K562 (cell line): Measurements from ENCODE around the gene USH2A.

Experiments used
- CREB3 ChIP-seq: fragments of 450-650 bp; conservative IDR thresholded peaks from 2 replicates; pipeline ENCODE4 v1.6.1; 2016; ENCODE audit warnings: missing genetic modification characterization, low read depth, mild to moderate bottlenecking, missing compliant biosample characterization, moderate library complexity
- CTCF ChIP-seq, 3 experiments: IDR thresholded peaks in 2 of 3; conservative IDR thresholded peaks in 1 of 3; 2 replicates each; pipeline ENCODE4 v1.5.1; 2011 to 2012; ENCODE audit warnings: low read length in 3 of 3, mild to moderate bottlenecking in 3 of 3, control low read depth in 2 of 3, improper control_type of control experiment in 1 of 3, inconsistent platforms in 1 of 3, low read depth in 1 of 3, mixed read lengths in 1 of 3, moderate library complexity in 1 of 3; ENCODE audit not compliant: insufficient read depth in 2 of 3
- HMG20B ChIP-seq: fragments of 250-450 bp; sonication (Bioruptor Pico); IDR thresholded peaks from 2 replicates; pipeline ENCODE4 v1.5.0; 2021; ENCODE audit warnings: mild to moderate bottlenecking
- IRF1 ChIP-seq: sonication (generic); formaldehyde crosslinking; IDR thresholded peaks from 2 replicates; pipeline ENCODE4 v1.8.0; 2022; ENCODE audit warnings: missing genetic modification reagents, mild to moderate bottlenecking, borderline replicate concordance
- RFX5 ChIP-seq: IDR thresholded peaks from 2 replicates; pipeline ENCODE4 v1.6.1; 2011; ENCODE audit warnings: low read depth, mild to moderate bottlenecking, improper control_type of control experiment, low read length
- TAF1 ChIP-seq: IDR thresholded peaks from 2 replicates; pipeline ENCODE4 v1.6.1; 2011; ENCODE audit warnings: mild to moderate bottlenecking, low read length, moderate library complexity; ENCODE audit not compliant: insufficient read depth, control insufficient read depth, severe bottlenecking; ENCODE audit errors: extremely low read depth
- U2AF2 ChIP-seq: fragments of 200-400 bp; formaldehyde crosslinking; optimal IDR thresholded peaks from 2 replicates; pipeline ENCODE3; 2017; ENCODE audit warnings: low read depth, mild to moderate bottlenecking, low read length
- ZBTB7A ChIP-seq: IDR thresholded peaks from 2 replicates; pipeline ENCODE4 v1.6.1; 2011; ENCODE audit warnings: low read depth, mild to moderate bottlenecking, low read length, moderate library complexity, borderline replicate concordance; ENCODE audit not compliant: control insufficient read depth
- ZNF274 ChIP-seq: IDR thresholded peaks from 2 replicates; pipeline ENCODE4 v1.6.1; 2011; ENCODE audit warnings: low read depth, mild to moderate bottlenecking, low read length, moderate library complexity, borderline replicate concordance
- ZZZ3 ChIP-seq: fragments of 450-650 bp; IDR thresholded peaks from 2 replicates; pipeline ENCODE4 v1.6.1; 2016; ENCODE audit warnings: antibody characterized with exemption, mild to moderate bottlenecking, moderate library complexity

GRCh38 chr1:216430744-216431143 is 7.5 kb upstream of the USH2A start:
- no peak for TF ChIP-seq CREB3
- no peak for TF ChIP-seq RFX5
- no peak for TF ChIP-seq CTCF (IDR thresholded peaks at IDR 0.05 in 2 of 3, conservative IDR thresholded peaks at IDR 0.05 in 1 of 3; ENCODE audit: insufficient read depth in 2 of 3, low read depth in 1 of 3, low read length in 3 of 3)
- TF ChIP-seq ZZZ3: no peak
- no peak for TF ChIP-seq U2AF2
- no peak for TF ChIP-seq ZNF274
- no peak for TF ChIP-seq ZBTB7A
- TF ChIP-seq HMG20B (CRISPR knock-in tag): no peak
- TF ChIP-seq IRF1 (CRISPR knock-in tag): no peak
- TF ChIP-seq TAF1: no peak
